ENCODE results near the gene ANO9.

DNA sequence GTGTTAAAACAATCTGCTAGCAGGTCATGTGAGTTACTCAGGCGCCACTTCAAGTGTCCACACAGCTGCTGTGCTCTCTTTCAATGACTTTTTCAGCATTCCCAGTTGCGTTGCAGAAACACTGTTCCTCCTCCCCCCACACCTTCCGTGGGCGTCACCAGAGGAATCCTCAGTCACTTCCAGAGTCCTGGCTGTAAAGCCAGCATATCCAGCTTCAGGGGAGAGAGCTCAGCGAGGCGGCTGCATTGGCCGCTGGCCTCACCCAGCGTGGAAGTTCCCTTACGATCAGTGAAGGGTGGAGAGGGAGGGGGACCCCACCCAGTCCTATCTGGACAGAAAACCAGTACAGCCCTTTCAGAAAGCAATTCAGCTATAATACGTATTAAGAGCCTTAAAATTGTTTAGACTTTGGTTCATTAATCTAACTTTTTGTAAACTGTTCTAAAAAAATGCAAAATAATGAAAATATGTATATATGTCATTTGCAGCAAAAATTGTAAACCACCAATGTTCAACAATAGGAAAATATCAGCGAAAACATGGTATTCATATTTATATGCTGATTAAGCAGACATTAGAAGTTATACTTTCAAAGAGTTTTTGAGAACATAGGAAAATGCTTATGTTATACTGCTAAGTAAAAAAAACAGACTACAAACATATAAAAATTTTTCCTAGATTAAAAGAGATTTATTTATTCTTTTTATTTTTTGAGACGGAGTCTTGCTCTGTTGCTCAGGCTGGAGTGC is 2.8 kb upstream of the ANO9 start:
- TF ChIP-seq CTCF (conservative IDR thresholded peaks at IDR 0.05; ENCODE audit: low read depth, low read length), result no peak
- no peak for TF ChIP-seq EZH2 (IDR thresholded peaks at IDR 0.05; ENCODE audit: borderline replicate concordance, low read depth, low read length, poor library complexity, severe bottlenecking)
